Ovary (tissue), 9 donors: ENCODE measurements around the gene GPD1L. TPM values are rescaled to one million over a fixed set of nuclear protein-coding genes. Genes with fewer than 3 reads are reported as not detected.

Source experiments
- DNase-seq, 5 donors: peaks; one replicate each; pipeline ENCODE4 v3.0.0-alpha.2; 2019 to 2020
- H3K27ac ChIP-seq, 2 donors: fragments of 200-600 bp; one replicate each; pipeline versions ENCODE4 v1.5.1 to v1.8.0; 2019 to 2022
- H3K27me3 ChIP-seq: fragments of 200-600 bp; one replicate; pipeline ENCODE4 v1.8.0; 2022
- H3K36me3 ChIP-seq: fragments of 200-600 bp; sonication (generic); one replicate; pipeline ENCODE4 v1.5.1; 2019
- H3K4me1 ChIP-seq: one replicate; pipeline ENCODE4 v1.8.1; 2013; ENCODE audit warnings: mild to moderate bottlenecking, moderate library complexity; ENCODE audit not compliant: insufficient read depth
- H3K4me3 ChIP-seq: fragments of 200-600 bp; sonication (generic); one replicate; pipeline ENCODE4 v1.5.1; 2017
- H3K9me3 ChIP-seq, 2 donors: fragments of 200-600 bp in 1 of 2; sonication (generic) in 1 of 2; one replicate each; pipeline versions ENCODE4 v1.5.1 to v1.8.1; 2013 to 2019; ENCODE audit warnings: mild to moderate bottlenecking in 1 of 2, moderate library complexity in 1 of 2
- CTCF ChIP-seq, 3 donors: fragments of 450-650 bp in 2 of 3; fragments of 200-600 bp in 1 of 3; IDR thresholded peaks; one replicate each; pipeline versions ENCODE4 v1.5.1 to v1.8.0; 2016 to 2022; ENCODE audit warnings: antibody characterized with exemption in 3 of 3, mild to moderate bottlenecking in 1 of 3
- EP300 ChIP-seq: sonication (generic); formaldehyde crosslinking; IDR thresholded peaks from one replicate; pipeline ENCODE4 v1.6.1; 2017; ENCODE audit warnings: antibody characterized with exemption
- POLR2A ChIP-seq: fragments of 450-650 bp; IDR thresholded peaks from one replicate; pipeline ENCODE4 v1.6.1; 2017; ENCODE audit warnings: antibody characterized with exemption, mild to moderate bottlenecking, moderate library complexity
- WGBS, 3 donors: extraction: QIAGEN DNeasy Blood & Tissue Kit in 1 of 3; methylation state at CpG; one replicate each; pipeline versions ENCODE4 v1.1.5 to v1.1.7; 2013 to 2017; 5-methylcytosine and 5-hydroxymethylcytosine counted together
- intact Hi-C, 4 donors: fragments of 100-400 bp; cut with DNase I; formaldehyde crosslinking; loops; one replicate each; pipeline versions ENCODE4 v1.11.0 to v1.15.1; 2022 to 2023
- polyA plus RNA-seq, 2 donors: library from polyadenylated mRNA; stranded (reverse); fragments of 200-250 nt in 1 of 2; fragments of 350-450 nt in 1 of 2; fragmentation: Illumina TruSeq in 1 of 2; extraction: RNeasy Lipid Tissue Mini Kit (QIAGEN cat#74804) in 1 of 2; gene quantifications; one replicate each; pipeline ENCODE4 v1.2.3, GENCODE V29; 2013 to 2014
- total RNA-seq, 7 donors: library from RNA; depleted of rRNA in 2 of 7; stranded (reverse); fragments of >200 nt in 2 of 7; fragmentation: NEBNext Ultra II Directional in 3 of 7; extraction: Animal tissue kit (Norgen Biotek cat#: 25700) in 3 of 7; gene quantifications; one replicate each; pipeline versions ENCODE4 v1.1.0 to v1.2.4, GENCODE V29; 2016 to 2023
- donor health status: DM: no; HTN: no; CAD: no; lungs with moderate emphysema.
- donor health status: DM: no; HTN: no; CAD: no.
- donor health status: Bipolar disorder and iron deficiency.
- donor health status: DM: yes; HTN: yes; CAD: no.
- donor health status: DM: no; HTN: no; CAD: no.
- donor health status: DM: yes; HTN: yes; CAD: no.

GPD1L gene
- total and polyA plus RNA-seq, 9 donors: 14.4 to 38.4 (median 29.4) TPM

DNA sequence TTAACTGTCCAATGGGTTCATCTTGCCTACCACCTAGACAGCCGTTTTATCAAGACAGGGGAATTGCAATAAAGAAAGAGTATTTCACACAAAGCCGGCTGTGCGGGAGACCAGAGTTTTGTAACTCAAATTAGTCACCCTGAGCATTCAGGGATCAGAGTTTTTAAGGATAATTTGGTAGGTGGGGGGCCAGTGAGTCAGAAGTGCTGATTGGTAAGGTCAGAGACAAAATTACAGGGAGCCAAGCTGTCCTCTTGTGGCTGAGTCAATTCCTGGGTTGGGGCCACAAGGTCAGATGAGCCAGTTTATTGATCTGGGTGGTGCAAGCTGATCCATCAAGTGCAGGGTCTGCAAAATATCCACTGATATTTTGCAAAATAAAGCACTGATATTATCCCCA is 29.9 kb upstream of the GPD1L start:
- no peak for DNase-seq
- intact Hi-C loops: no loop called here
- no peaks in the 10 kb centered on the region for H3K4me1 ChIP-seq
- H3K27ac ChIP-seq: no peak overlapping the region
- no peaks in the 10 kb centered on the region for H3K27me3 ChIP-seq
- TF ChIP-seq EP300 (no peak), CTCF (IDR thresholded peaks at IDR 0.05) (no peak), POLR2A (no peak)
- no peak overlapping the region for H3K4me3 ChIP-seq
- H3K36me3 ChIP-seq: no peaks in the 10 kb centered on the region
- H3K9me3 ChIP-seq: no peaks in the 10 kb centered on the region
- 79 to 82% (median 80%) methylated on average over 3 of the region's 3 CpGs for WGBS, 3 donors

DNA sequence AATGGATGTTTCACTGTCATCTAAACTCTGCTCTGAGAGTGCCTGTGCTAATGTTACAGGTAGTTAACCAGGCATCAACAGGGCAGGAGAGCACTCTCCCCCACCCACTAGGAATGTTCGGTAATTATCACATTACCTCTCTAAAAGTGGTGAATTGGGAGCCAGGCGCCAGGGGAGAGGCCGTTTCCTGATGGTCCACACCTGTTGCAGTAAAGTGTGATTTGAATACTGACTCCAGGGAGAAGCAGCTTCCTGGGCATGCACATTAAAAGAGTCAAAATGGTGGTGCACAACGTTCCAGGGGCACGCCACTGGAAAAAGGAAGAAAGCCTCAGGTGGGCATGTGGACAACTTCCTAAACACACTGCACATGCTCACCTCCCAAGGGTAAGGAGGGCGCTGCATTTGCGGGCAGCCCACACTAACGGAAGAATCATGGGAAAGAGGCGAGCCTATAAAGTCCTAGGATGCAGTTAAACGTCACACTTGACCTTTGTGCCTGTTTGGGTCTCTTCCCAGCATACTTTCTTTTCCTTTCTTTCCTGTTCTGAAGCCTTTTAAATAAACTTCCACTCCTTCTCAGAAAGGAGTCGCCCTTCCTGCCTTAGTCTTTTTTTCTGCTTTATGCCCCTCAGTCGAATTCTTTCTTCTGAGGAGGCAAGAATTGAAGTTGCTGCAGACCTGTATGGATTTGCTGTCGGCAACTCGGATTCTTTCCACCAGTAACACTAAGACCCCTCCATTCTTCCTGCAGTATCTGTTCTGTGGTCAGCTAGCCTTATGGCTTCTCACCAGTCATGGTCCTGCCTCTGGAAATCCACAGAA is 28.9 kb upstream of the GPD1L start:
- Histone ChIP-seq H3K4me3 (no peak overlapping the region), H3K27ac (no peak overlapping the region)
- 62 to 66% (median 65%) methylated on average over 14 of the region's 14 CpGs for WGBS, 3 donors

GRCh38 chr3:32078085-32078634 is 28.3 kb upstream of the GPD1L start:
- Histone ChIP-seq H3K9me3 (no peaks in the 10 kb centered on the region), H3K36me3 (no peaks in the 10 kb centered on the region), H3K4me1 (peaks cover under 1% of the 10 kb centered on the region), H3K27me3 (no peaks in the 10 kb centered on the region), H3K27ac (no peak overlapping the region), H3K4me3 (no peak overlapping the region)
- intact Hi-C loops: no loop called here
- no peak for TF ChIP-seq CTCF (IDR thresholded peaks at IDR 0.05)
- no peak for TF ChIP-seq POLR2A
- TF ChIP-seq EP300: no peak
- WGBS, 3 donors: 91 to 94% (median 92%) methylated on average over 3 of the region's 3 CpGs
- DNase-seq: no peak

More for the DNA sequence above, 28.9 kb upstream of the GPD1L start:
- intact Hi-C loops: no loop called here
- TF ChIP-seq EP300 (no peak), CTCF (IDR thresholded peaks at IDR 0.05) (no peak), POLR2A (no peak)
- Histone ChIP-seq H3K36me3 (no peaks in the 10 kb centered on the region), H3K4me1 (no peaks in the 10 kb centered on the region), H3K27me3 (no peaks in the 10 kb centered on the region), H3K9me3 (no peaks in the 10 kb centered on the region)
- no peak for DNase-seq

DNA sequence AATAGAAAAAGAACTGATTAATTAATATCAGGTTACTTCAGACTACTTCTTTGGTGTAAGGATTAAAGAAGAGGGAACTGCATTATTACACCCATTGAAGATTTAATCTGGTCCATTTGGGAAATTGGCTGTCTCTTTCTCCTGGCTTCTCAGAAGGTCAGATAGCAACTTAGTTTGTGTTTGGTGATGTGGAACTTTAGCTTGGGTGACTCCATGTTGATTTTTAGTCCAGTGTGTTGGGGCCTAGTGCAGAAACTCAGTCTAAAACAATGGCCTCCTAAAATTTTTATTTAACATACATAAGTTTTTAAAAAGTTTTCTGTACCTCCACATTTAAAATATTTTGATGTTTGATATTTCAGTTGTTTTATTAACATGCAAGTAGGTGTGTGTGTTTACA is 27.6 kb upstream of the GPD1L start:
- Histone ChIP-seq H3K4me1 (peaks cover 2% of the 10 kb centered on the region), H3K27me3 (no peaks in the 10 kb centered on the region), H3K9me3 (no peaks in the 10 kb centered on the region), H3K36me3 (no peaks in the 10 kb centered on the region), H3K4me3 (no peak overlapping the region), H3K27ac (no peak overlapping the region)
- no peak for TF ChIP-seq CTCF (IDR thresholded peaks at IDR 0.05)
- no peak for TF ChIP-seq POLR2A
- no peak for TF ChIP-seq EP300
- no peak for DNase-seq
- intact Hi-C loops: no loop called here
